ENCODE results near the gene C2CD4D.
"Not testable (repeated sequence)": the region's sequence is repeated elsewhere in the genome, so short reads cannot be mapped to it uniquely, and the experiment has no call there.

Gene C2CD4D

GRCh38 chr1:151858886-151859665 lies 19.5 kb upstream of the C2CD4D start:
- DNase-seq (no peak), ATAC-seq (no peak)

GRCh38 chr1:151858030-151858746 lies 18.6 kb upstream of the C2CD4D start:
- ATAC-seq (no peak), DNase-seq (no peak)

- DNase-seq: no peak
- no peak for ATAC-seq
Observed at GRCh38 chr1:151855933-151856332, 16.3 kb upstream of the C2CD4D start.

DNA sequence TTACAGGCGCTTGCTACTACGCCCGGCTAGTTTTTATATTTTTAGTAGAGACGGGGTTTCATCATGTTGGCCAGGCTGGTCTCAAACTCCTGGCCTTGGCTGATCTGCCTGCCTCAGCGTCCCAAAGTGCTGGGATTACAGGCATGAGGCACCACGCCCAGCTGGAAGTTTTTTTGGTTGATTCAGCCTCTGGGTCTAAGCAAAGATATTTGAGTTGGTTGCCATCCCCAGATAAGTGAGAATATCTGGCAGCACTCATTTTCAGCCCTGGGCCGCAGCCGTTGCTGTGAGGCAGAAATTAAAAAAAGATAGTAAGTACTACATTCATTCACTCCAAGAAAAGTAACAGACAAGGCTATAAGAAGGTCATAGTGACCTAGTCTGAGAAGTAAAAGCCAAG lies 15.9 kb upstream of the C2CD4D start:
- not testable (repeated sequence) for ATAC-seq

DNA sequence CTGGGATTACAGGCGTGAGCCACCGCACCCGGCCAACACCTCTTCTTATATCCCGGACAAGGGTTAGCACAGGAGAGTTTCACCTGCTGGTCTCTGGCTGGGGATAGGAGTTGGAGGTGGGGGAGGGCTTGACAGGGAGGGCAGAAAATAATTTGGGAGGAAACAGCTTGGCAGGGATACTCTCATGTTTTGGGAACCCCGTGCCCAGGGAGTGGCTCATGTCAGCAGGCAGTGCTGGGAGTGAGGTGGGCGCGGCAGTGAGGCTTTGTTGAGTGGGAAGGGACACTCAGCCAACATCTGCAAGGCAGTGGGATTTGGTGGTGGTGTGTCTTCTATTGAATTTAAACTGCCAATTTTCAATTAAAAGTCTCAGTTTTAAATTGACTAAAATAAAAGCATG lies 15.0 kb upstream of the C2CD4D start:
- ATAC-seq (no peak), DNase-seq (no peak)

More for the DNA sequence above, 15.9 kb upstream of the C2CD4D start:
- DNase-seq: not testable (repeated sequence)

DNA sequence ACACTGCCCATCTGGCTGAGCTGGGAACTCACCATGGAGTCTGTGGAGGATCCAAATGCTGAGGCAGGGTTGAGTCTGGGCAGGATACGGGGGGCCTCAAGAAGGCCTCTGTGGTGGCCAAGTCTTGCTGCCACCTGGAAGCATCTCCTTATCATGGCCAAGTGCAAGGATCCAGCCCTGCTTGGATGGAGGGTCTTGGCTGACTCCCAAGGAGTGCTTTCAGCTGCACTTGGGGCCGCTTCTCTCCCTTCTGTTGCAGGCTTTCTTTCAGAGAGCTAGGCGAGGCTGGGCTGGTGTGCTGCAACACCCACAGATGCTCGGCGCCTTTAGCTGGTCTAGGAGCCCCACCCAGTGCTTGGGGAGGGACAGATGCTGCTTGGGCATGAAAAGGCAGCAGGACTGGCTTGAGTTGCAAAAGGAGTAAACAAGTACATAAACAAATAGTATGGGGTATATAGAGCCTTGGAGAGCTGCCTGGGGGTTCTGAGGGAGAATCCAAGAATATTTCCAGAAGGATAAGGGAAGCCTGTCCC lies 13.9 kb upstream of the C2CD4D start, which contains the start of gene THEM5:
THEM5 (minus strand) TSS at position 302 of the 533 bp plus-strand sequence; CDS start at position 155, 147 bp downstream.
- ATAC-seq: no peak

DNA sequence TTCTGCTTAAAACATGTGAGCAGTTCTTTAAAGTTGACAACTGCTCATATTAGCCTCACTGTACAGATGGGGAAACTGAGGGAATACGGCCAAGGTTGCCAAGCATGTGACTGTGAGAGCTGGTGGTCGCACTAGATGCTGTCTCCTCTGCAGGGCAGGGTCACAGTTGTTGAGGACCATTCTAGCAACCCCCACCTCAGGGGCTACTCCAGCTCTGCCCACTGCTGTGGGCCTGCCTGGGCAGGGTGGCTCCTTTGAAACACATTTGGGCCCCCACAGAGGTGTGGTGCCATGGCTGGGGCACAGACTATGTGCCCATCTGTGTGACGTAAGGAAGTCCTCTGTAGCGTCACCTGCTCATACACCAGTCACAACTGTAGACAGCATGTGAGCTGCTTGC lies 13.1 kb upstream of the C2CD4D start:
- ATAC-seq: no peak
- DNase-seq: no peak

More for the DNA sequence above, 13.9 kb upstream of the C2CD4D start, which contains the start of gene THEM5:
- DNase-seq: no peak

GRCh38 chr1:151851886-151852285 lies 12.3 kb upstream of the C2CD4D start:
- ATAC-seq: no peak

GRCh38 chr1:151849871-151850270 lies 10.3 kb upstream of the C2CD4D start:
- ATAC-seq: no peak
- DNase-seq: no peak

More at GRCh38 chr1:151851886-151852285, 12.3 kb upstream of the C2CD4D start:
- DNase-seq: no peak

DNA sequence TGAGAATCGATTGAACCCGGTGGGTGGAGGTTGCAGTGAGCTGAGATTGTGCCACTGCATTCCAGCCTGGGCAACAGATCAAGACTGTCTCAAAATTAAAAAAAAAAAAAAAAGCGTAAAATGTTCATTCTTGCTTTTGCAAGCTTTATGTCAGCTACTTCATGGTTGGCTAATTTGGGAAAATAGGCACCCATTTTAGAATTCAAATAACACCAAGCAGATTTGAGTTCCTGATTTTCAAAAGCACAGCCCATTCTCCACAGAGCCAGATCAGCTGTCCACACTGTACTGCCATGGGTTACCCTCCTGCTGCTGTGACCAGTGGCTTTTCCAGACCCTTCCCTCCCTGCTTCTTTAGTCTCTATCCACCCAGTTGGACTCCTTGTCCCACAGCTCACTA lies 9.5 kb upstream of the C2CD4D start:
- ATAC-seq (no peak), DNase-seq (no peak)

- no peak for ATAC-seq
- DNase-seq: no peak
Observed at GRCh38 chr1:151847867-151848596, 8.4 kb upstream of the C2CD4D start.

GRCh38 chr1:151846686-151847237 lies 7.1 kb upstream of the C2CD4D start:
- DNase-seq: no peak
- peak; percentile 24 for ATAC-seq

DNA sequence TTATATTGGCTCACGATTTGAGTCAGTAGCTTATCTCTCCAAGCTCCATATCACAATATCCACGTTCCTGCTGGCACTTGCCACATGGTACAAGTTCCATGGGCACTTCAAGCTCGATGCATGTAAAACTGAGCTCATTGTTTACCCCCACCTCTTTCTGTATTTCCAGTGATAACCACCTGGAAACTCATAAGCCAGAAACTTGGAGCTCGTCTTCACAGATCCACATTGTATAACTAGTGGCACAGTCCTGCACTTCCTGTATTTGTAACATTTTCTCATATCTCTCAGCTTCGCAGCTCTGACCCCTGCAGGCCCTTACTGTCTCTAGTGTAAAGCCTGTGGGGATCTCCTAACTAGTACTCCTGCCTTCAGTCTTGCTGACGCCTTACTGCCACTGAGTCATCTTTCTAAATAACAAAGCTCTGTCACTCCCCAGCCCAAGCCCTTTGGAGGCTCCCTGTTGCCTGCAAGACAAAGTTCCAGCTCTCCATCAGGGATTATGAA lies 6.5 kb upstream of the C2CD4D start:
- no peak for DNase-seq
- peak; percentile 77 for ATAC-seq

DNA sequence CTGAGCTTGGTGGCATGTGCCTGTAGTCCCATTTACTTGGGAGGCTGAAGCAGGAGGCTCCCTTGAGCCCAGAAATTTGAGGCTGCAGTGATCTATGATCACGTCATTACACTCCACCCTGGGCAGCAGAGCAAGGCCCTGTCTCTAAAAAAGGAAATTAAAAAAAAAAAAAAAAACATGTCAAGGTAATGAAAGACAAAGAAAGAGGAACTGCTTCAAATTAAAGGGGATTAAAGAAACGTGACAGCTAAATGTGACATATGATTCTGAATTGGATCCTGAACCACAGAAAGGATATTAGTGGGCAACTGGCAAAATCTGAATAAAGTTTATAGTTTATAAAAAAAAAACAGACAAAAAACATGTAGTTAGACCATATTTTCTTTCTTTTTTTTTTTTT lies 3.8 kb upstream of the C2CD4D start:
- no peak for DNase-seq
- ATAC-seq: no peak

DNA sequence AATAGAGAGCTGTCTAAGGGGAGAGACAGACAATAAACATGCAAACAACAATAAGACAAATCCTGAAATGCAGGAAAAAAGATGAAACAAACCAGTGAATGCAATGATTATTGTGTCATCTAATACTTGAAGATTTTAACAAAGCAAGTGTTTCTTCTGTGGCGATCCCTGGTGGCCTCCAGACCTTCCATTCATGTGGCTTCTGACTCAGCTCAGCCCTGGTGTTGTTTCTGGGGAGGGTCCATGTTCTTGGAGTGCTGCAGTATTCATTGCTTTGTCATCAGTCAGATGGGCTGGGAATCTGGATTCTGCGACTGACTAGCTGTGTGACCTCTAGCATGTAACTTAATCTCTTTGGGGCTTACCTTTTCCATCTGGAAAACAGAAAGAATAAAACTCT lies 1.5 kb upstream of the C2CD4D start:
- ATAC-seq (no peak), DNase-seq (no peak)

GRCh38 chr1:151840421-151840820 lies 801 bp upstream of the C2CD4D start:
- DNase-seq: no peak

GRCh38 chr1:151839082-151839412 lies 573 bp downstream of the C2CD4D start:
- no peak for DNase-seq
- ATAC-seq: no peak

More at GRCh38 chr1:151840421-151840820, 801 bp upstream of the C2CD4D start:
- no peak for ATAC-seq

DNA sequence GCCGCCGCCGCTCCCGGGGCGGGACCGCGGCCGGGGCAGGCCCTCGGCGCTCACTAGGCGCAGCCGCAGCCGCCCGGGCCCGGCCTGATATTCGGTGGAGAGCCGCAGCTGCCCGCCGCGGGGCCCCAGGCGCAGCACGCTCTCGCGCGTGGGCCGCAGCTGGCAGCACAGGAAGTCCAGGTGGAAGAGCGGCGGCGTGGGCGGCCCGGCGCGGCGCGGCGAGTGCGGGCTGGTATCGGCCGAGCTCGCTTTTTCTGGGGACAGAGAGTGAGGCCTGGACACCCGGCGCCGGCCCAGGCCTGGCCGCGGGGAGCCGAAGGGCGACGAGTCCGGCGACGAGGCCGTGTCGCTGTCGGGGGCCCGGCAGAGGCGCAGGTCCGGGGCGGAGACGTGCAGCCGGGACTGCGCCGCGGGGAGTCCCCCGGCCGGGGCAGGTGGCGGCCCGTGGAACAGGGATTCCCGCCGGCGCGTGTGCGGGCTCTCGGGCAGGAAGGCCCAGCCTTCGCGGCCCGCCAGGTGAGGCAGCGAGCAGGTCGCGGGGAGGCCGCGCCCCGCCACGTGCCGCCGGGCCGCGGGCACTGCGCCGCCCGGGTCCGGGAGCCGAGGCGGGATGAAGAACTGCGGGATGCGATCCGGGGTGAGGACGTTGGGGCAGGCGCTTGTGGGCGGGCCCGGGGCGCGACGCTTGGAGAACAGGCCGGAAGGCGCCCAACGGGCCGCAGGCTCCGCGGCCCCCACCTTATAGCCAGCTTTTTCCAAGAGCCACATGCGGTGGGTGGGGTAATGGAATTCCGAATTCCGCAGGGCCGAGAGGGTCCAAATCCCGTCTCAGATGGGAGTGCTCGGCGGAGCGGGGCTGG lies 1.2 kb downstream of the C2CD4D start:
- ATAC-seq: no peak
- peak; percentile 57 for DNase-seq

DNA sequence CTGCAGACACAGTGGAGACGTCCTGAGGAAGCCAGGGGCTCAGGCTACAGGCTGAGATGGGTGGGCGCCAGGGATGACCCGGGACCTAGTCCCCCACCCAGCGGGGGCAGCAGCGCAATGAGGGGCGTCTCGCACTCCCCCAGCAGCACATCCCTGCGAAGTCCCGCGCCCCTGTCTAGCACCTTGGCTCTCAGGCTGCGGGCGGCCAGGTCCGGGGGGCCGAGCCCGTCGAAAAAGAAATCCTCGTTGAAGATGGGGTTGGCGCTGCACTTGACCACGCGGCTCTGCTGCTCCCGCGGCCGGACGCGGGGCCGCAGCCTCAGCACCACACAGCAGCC lies 1.8 kb downstream of the C2CD4D start:
- ATAC-seq (no peak), DNase-seq (no peak)

GRCh38 chr1:151837197-151837596 lies 2.4 kb downstream of the C2CD4D start:
- peak; percentile 44 for DNase-seq
- ATAC-seq: peak; percentile 58

DNA sequence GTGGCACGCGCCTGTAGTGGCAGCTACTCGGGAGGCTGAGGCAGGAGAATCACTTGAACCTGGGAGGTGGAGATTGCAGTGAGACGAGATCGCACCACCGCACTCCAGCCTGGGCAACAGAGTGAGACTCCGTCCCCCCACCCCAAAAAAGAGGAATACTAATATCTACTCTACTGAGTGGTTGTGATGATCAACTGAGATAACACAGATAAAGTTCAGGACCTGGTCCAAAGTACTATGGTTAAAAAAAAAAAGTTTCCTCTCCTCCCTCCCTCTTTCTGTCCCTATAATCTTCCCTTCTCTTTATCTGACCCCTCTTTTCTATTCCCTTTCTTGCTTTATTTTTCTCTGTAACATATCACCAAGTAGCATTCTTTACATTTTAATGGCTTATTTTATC lies 4.0 kb downstream of the C2CD4D start:
- ATAC-seq (no peak), DNase-seq (no peak)

All from stimulated activated naive CD8-positive, alpha-beta T cell treated with anti-CD3 and anti-CD28 coated beads, Interleukin-15, Interleukin-2, amounts not matched to agents 100 U/mL and 50 U/mL, for 24 hours (primary cell).